ENCODE measurements around the gene SSB.

Gene SSB

DNA sequence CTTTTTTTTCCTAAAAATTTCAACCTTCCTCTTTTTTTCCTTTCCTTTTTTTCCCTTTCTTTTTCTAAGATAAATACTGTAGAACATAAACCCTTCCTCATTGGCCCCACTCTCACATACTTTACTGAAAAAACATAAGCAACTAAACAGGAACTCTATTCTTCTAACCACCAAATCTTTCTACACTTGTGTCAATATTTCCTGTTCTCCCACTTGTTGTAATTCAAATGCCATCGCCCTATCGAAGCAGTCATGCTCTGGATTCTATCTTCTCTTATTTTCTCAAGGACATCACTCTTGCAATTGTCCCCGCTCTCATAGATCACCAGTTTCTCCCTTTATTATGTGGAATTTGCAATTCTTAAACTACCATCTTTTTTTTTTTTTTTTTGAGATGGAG is 20.2 kb upstream of the SSB start:
- no peaks in the 10 kb centered on the region for H3K4me1 ChIP-seq (ENCODE audit: control insufficient read depth, insufficient read depth, low read length, poor library complexity, severe bottlenecking)
- DNase-seq, result no peak
- H3K27ac ChIP-seq (ENCODE audit: insufficient read depth, low read length, poor library complexity, severe bottlenecking), result no peak overlapping the region
- H3K27me3 ChIP-seq (replicated peaks; ENCODE audit: control insufficient read depth, insufficient read depth, low read length, poor library complexity, severe bottlenecking), result peaks cover 3% of the 10 kb centered on the region
- H3K36me3 ChIP-seq (ENCODE audit: control insufficient read depth, insufficient read depth, low read length), result no peaks in the 10 kb centered on the region
- H3K9me3 ChIP-seq (ENCODE audit: control insufficient read depth, low read length), result no peaks in the 10 kb centered on the region
- no peak overlapping the region for H3K4me3 ChIP-seq (ENCODE audit: insufficient read depth, low read depth, low read length, poor library complexity, severe bottlenecking)

DNA sequence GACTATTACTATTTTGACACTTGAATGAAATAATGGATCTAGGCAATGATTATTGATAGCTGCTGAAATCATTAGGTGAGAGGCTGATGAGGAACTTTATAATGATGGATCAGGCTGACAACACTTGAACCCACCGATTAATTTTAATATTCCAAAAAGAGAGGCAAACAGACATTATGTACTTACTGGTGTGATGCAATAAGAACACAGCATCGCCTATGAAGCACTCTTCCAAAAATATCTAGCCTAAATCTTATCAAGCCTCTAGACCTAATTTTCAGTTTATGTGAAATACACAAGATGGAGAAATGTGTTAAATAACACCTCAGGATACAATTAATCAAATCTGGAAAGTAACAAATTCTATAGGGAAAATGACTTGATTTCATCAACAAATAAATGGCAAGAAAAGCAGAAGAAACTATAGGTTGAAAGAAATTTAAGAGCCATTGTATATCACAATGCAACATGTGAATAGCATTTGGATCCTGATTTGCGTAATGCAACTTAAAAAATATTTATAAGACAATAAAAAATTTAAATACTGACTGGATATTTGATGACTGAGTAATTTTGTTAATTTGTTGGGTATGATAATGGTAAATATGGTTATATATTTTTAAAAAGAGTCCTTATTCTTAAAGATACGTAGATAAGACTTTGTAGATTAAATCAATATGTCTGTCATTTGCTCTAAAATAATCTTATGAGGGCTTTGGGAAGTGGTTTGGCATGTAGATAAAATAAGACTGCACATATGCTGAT is 17.2 kb upstream of the SSB start:
- Histone ChIP-seq H3K9me3 (ENCODE audit: control insufficient read depth, low read length) (no peaks in the 10 kb centered on the region), H3K4me3 (ENCODE audit: insufficient read depth, low read depth, low read length, poor library complexity, severe bottlenecking) (no peak overlapping the region), H3K4me1 (ENCODE audit: control insufficient read depth, insufficient read depth, low read length, poor library complexity, severe bottlenecking) (no peaks in the 10 kb centered on the region), H3K36me3 (ENCODE audit: control insufficient read depth, insufficient read depth, low read length) (no peaks in the 10 kb centered on the region), H3K27ac (ENCODE audit: insufficient read depth, low read length, poor library complexity, severe bottlenecking) (no peak overlapping the region), H3K27me3 (replicated peaks; ENCODE audit: control insufficient read depth, insufficient read depth, low read length, poor library complexity, severe bottlenecking) (peaks cover 3% of the 10 kb centered on the region)
- DNase-seq, result no peak

DNA sequence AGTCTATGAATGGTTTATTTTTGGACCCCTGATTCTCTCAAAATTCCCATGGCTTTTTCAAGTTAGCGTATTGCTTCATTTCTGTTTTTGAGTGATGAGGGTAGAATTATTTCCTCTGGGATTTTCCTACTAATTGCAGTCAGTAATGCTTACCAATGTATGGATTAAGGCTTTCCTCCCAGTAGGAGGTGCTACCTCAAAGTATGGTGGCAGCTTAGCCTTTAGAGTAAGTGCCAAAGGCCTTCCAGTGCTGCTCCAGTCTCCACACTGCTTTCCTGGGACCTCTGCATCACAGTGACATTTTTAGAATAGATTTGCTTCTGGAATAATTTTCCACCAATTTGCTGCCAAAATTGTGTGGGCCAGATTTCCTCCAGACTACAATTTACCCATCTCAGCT is 16.2 kb upstream of the SSB start:
- no peak overlapping the region for H3K4me3 ChIP-seq (ENCODE audit: insufficient read depth, low read depth, low read length, poor library complexity, severe bottlenecking)
- no peaks in the 10 kb centered on the region for H3K4me1 ChIP-seq (ENCODE audit: control insufficient read depth, insufficient read depth, low read length, poor library complexity, severe bottlenecking)
- DNase-seq, result no peak
- no peaks in the 10 kb centered on the region for H3K9me3 ChIP-seq (ENCODE audit: control insufficient read depth, low read length)
- no peaks in the 10 kb centered on the region for H3K36me3 ChIP-seq (ENCODE audit: control insufficient read depth, insufficient read depth, low read length)
- peaks cover 3% of the 10 kb centered on the region for H3K27me3 ChIP-seq (replicated peaks; ENCODE audit: control insufficient read depth, insufficient read depth, low read length, poor library complexity, severe bottlenecking)
- H3K27ac ChIP-seq (ENCODE audit: insufficient read depth, low read length, poor library complexity, severe bottlenecking), result no peak overlapping the region

DNA sequence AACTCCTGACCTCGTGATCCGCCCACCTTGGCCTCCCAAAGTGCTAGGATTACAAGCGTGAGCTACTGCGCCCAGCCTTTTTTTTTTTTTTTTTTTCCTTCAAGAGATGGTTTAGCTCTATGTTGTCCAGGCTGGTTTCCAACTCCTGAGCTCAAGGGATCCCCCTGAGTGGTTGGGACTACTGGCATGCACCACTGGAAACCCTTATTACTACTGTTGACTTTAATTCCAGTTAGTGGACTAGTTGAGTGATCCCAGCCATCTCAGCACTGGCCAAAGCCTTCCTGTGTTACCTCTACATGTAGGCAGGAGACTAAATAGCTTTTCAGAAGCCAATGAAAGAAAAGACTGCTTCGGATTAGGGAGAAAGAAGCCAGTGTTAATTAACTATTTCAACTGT is 8.1 kb upstream of the SSB start:
- no peaks in the 10 kb centered on the region for H3K36me3 ChIP-seq (ENCODE audit: control insufficient read depth, insufficient read depth, low read length)
- no peak overlapping the region for H3K4me3 ChIP-seq (ENCODE audit: insufficient read depth, low read depth, low read length, poor library complexity, severe bottlenecking)

DNA sequence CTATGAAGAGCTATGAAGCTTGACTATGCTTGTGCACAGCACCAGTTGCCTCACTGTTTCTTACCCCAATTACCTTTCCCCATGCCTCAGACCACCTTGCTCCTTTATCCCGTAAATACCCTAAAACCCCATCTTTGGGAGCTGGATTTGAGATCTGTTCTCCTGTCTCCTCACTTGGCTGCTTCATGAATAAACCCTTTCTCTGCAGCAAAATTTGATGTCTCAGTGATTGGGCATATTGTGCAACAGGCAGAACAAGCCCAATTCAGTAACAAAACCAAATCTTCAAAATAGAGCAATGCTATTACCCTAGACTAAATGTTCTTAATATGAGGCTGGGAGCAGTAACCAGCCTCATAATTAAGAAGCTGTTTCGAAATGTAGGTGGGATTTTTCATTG is 3.5 kb upstream of the SSB start:
- no peaks in the 10 kb centered on the region for H3K36me3 ChIP-seq (ENCODE audit: control insufficient read depth, insufficient read depth, low read length)
- H3K27me3 ChIP-seq (replicated peaks; ENCODE audit: control insufficient read depth, insufficient read depth, low read length, poor library complexity, severe bottlenecking), result peaks cover under 1% of the 10 kb centered on the region
- no peak overlapping the region for H3K4me3 ChIP-seq (ENCODE audit: insufficient read depth, low read depth, low read length, poor library complexity, severe bottlenecking)
- H3K9me3 ChIP-seq (ENCODE audit: control insufficient read depth, low read length), result no peaks in the 10 kb centered on the region
- no peaks in the 10 kb centered on the region for H3K4me1 ChIP-seq (ENCODE audit: control insufficient read depth, insufficient read depth, low read length, poor library complexity, severe bottlenecking)
- no peak for DNase-seq
- no peak overlapping the region for H3K27ac ChIP-seq (ENCODE audit: insufficient read depth, low read length, poor library complexity, severe bottlenecking)

More for the DNA sequence above, 8.1 kb upstream of the SSB start:
- Histone ChIP-seq H3K9me3 (ENCODE audit: control insufficient read depth, low read length) (no peaks in the 10 kb centered on the region), H3K27ac (ENCODE audit: insufficient read depth, low read length, poor library complexity, severe bottlenecking) (no peak overlapping the region), H3K4me1 (ENCODE audit: control insufficient read depth, insufficient read depth, low read length, poor library complexity, severe bottlenecking) (no peaks in the 10 kb centered on the region), H3K27me3 (replicated peaks; ENCODE audit: control insufficient read depth, insufficient read depth, low read length, poor library complexity, severe bottlenecking) (peaks cover 8% of the 10 kb centered on the region)
- no peak for DNase-seq

DNA sequence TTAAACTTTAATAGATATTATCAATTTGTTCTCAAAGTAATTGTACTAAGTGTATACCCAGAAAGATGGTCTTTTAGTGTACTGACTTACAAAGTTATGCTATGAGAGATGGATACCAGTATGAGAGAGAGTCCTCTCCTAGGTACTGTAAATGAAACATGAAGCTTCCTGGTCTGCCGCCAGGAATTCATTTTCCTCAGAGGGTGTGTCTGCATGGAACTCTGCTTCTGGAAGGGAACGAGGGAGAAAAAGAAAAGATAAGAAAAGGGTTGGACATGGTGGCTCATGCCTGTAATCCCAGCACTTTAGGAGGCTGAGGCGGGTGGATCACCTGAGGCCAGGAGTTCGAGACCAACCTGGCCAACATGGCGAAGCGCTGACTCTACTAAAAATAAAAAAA is 2.2 kb upstream of the SSB start:
- H3K27me3 ChIP-seq (replicated peaks; ENCODE audit: control insufficient read depth, insufficient read depth, low read length, poor library complexity, severe bottlenecking), result no peaks in the 10 kb centered on the region
- H3K27ac ChIP-seq (ENCODE audit: insufficient read depth, low read length, poor library complexity, severe bottlenecking), result no peak overlapping the region
- H3K4me3 ChIP-seq (ENCODE audit: insufficient read depth, low read depth, low read length, poor library complexity, severe bottlenecking), result no peak overlapping the region
- no peaks in the 10 kb centered on the region for H3K36me3 ChIP-seq (ENCODE audit: control insufficient read depth, insufficient read depth, low read length)
- DNase-seq, result no peak
- no peaks in the 10 kb centered on the region for H3K4me1 ChIP-seq (ENCODE audit: control insufficient read depth, insufficient read depth, low read length, poor library complexity, severe bottlenecking)
- H3K9me3 ChIP-seq (ENCODE audit: control insufficient read depth, low read length), result no peaks in the 10 kb centered on the region

DNA sequence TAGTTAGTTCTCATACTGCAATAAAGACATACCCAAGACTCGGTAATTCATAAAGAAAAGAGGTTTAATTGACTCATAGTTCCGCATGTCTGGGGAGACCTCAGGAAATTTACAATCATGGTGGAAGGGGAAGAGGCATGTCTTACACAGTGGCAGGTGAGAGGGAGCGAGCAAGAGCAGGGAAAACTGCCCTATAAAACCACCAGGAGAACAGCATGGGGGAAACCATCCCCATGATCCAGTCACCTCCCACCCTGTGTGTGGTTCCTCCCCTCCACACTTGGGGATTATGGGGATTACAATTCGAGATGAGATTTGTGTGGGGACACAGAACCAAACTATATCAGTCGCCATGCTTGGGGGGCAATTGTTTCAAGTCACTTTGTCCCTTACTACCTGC is 1.1 kb upstream of the SSB start:
- no peaks in the 10 kb centered on the region for H3K9me3 ChIP-seq (ENCODE audit: control insufficient read depth, low read length)
- H3K36me3 ChIP-seq (ENCODE audit: control insufficient read depth, insufficient read depth, low read length), result peaks cover 4% of the 10 kb centered on the region
- no peaks in the 10 kb centered on the region for H3K27me3 ChIP-seq (replicated peaks; ENCODE audit: control insufficient read depth, insufficient read depth, low read length, poor library complexity, severe bottlenecking)
- H3K4me1 ChIP-seq (ENCODE audit: control insufficient read depth, insufficient read depth, low read length, poor library complexity, severe bottlenecking), result no peaks in the 10 kb centered on the region
- no peak overlapping the region for H3K4me3 ChIP-seq (ENCODE audit: insufficient read depth, low read depth, low read length, poor library complexity, severe bottlenecking)
- no peak for DNase-seq
- H3K27ac ChIP-seq (ENCODE audit: insufficient read depth, low read length, poor library complexity, severe bottlenecking), result no peak overlapping the region

DNA sequence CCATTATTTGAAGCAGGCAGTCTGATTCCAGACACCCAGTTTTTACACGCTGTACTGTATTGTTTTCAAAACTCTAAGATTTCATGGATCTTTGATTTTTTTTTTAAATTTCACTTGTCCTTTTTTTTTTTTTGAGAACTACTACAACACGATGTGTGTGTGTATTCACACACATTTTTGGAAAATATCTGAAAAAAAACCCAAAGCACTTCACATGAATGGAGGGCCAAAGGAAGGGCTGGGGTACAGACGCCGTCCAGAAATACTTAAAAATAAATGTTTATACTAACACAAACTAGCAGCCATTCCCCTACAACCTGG is 314 bp upstream of the SSB start:
- H3K9me3 ChIP-seq (ENCODE audit: control insufficient read depth, low read length), result no peaks in the 10 kb centered on the region
- no peaks in the 10 kb centered on the region for H3K27me3 ChIP-seq (replicated peaks; ENCODE audit: control insufficient read depth, insufficient read depth, low read length, poor library complexity, severe bottlenecking)
- H3K4me3 ChIP-seq (ENCODE audit: insufficient read depth, low read depth, low read length, poor library complexity, severe bottlenecking), result peak overlapping the region; percentile 53
- peak overlapping the region; percentile 93 for H3K27ac ChIP-seq (ENCODE audit: insufficient read depth, low read length, poor library complexity, severe bottlenecking)
- H3K4me1 ChIP-seq (ENCODE audit: control insufficient read depth, insufficient read depth, low read length, poor library complexity, severe bottlenecking), result no peaks in the 10 kb centered on the region
- DNase-seq, result no peak
- H3K36me3 ChIP-seq (ENCODE audit: control insufficient read depth, insufficient read depth, low read length), result peaks cover 4% of the 10 kb centered on the region

DNA sequence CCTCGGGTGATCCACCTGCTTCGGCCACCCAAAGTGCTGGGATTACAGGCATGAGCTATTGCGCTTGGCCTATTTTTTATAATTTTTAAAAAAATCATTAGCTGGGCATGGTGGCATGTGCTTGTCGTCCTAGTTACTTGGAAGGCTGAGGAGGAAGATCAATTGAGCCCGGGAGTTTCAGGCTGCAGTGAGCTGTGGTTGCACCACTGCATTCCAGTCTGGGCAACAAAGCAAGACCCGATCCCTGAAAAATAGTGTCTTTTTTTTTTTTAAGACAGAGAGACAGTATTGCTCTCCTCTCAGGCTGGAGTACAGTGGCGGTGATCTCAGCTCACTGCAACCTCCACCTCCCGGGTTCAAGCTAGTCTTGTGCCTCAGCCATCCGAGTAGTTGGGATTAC is 4.8 kb downstream of the SSB start:
- no peaks in the 10 kb centered on the region for H3K27me3 ChIP-seq (replicated peaks; ENCODE audit: control insufficient read depth, insufficient read depth, low read length, poor library complexity, severe bottlenecking)
- no peak overlapping the region for H3K4me3 ChIP-seq (ENCODE audit: insufficient read depth, low read depth, low read length, poor library complexity, severe bottlenecking)
- H3K27ac ChIP-seq (ENCODE audit: insufficient read depth, low read length, poor library complexity, severe bottlenecking), result no peak overlapping the region
- DNase-seq, result no peak
- H3K36me3 ChIP-seq (ENCODE audit: control insufficient read depth, insufficient read depth, low read length), result peaks cover 37% of the 10 kb centered on the region
- no peaks in the 10 kb centered on the region for H3K9me3 ChIP-seq (ENCODE audit: control insufficient read depth, low read length)
- H3K4me1 ChIP-seq (ENCODE audit: control insufficient read depth, insufficient read depth, low read length, poor library complexity, severe bottlenecking), result no peaks in the 10 kb centered on the region

DNA sequence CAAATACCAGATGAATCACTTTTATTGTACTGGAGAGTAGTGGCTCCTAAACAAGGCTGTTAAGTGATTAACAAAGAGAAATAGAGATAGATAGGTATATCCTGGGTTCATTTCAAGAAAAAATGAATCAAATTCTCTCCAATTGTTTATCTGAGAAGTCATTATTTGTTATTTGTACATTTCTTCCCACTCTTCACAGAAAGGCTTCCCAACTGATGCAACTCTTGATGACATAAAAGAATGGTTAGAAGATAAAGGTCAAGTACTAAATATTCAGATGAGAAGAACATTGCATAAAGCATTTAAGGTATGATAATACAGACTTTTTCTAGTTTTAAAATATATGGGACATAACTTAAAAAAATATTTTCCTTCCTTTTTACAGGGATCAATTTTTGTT is 7.9 kb downstream of the SSB start:
- H3K9me3 ChIP-seq (ENCODE audit: control insufficient read depth, low read length), result no peaks in the 10 kb centered on the region
- H3K27ac ChIP-seq (ENCODE audit: insufficient read depth, low read length, poor library complexity, severe bottlenecking), result no peak overlapping the region
- H3K36me3 ChIP-seq (ENCODE audit: control insufficient read depth, insufficient read depth, low read length), result peaks cover 55% of the 10 kb centered on the region
- DNase-seq, result no peak
- H3K27me3 ChIP-seq (replicated peaks; ENCODE audit: control insufficient read depth, insufficient read depth, low read length, poor library complexity, severe bottlenecking), result no peaks in the 10 kb centered on the region
- H3K4me1 ChIP-seq (ENCODE audit: control insufficient read depth, insufficient read depth, low read length, poor library complexity, severe bottlenecking), result no peaks in the 10 kb centered on the region
- H3K4me3 ChIP-seq (ENCODE audit: insufficient read depth, low read depth, low read length, poor library complexity, severe bottlenecking), result no peak overlapping the region
